Loucy (cell line): ENCODE measurements around the gene CFAP20.

Source experiments
- H2AFZ ChIP-seq: fragments of 200-600 bp; sonication (generic); 2 replicates; pipeline ENCODE4 v1.6.0; 2016; ENCODE audit warnings: antibody characterized with exemption, mild to moderate bottlenecking, low read length, moderate library complexity
- H3F3A ChIP-seq: fragments of 200-600 bp; 2 replicates; pipeline ENCODE4 v1.6.0; 2016; ENCODE audit warnings: antibody characterized with exemption, low read depth, mild to moderate bottlenecking
- H3K27me3 ChIP-seq: fragments of 200-600 bp; sonication (generic); 2 replicates; pipeline ENCODE4 v1.6.1; 2014; ENCODE audit warnings: low read length, mild to moderate bottlenecking; ENCODE audit not compliant: insufficient read depth, poor library complexity, severe bottlenecking
- H3K36me3 ChIP-seq: fragments of 200-600 bp; sonication (generic); 2 replicates; pipeline ENCODE4 v1.6.1; 2016; ENCODE audit warnings: low read length; ENCODE audit not compliant: insufficient read depth
- H3K4me1 ChIP-seq: fragments of 200-600 bp; sonication (generic); 2 replicates; pipeline ENCODE4 v1.5.1; 2014; ENCODE audit warnings: low read length, mild to moderate bottlenecking; ENCODE audit not compliant: insufficient read depth, poor library complexity, severe bottlenecking
- H3K4me2 ChIP-seq: fragments of 200-600 bp; sonication (generic); 2 replicates; pipeline ENCODE4 v1.6.0; 2014; ENCODE audit warnings: antibody characterized with exemption, low read length, low read depth, mild to moderate bottlenecking; ENCODE audit not compliant: poor library complexity, severe bottlenecking
- H3K4me3 ChIP-seq: fragments of 200-600 bp; sonication (generic); 2 replicates; pipeline ENCODE4 v1.5.1; 2014; ENCODE audit warnings: low read length, mild to moderate bottlenecking, mixed read lengths; ENCODE audit not compliant: poor library complexity, severe bottlenecking
- H3K79me2 ChIP-seq: fragments of 200-600 bp; sonication (generic); 2 replicates; pipeline ENCODE4 v1.6.1; 2014; ENCODE audit warnings: low read length; ENCODE audit not compliant: insufficient read depth
- H3K9ac ChIP-seq: fragments of 200-600 bp; sonication (generic); 2 replicates; pipeline ENCODE4 v1.6.0; 2014; ENCODE audit warnings: mild to moderate bottlenecking, low read depth, low read length, moderate library complexity; ENCODE audit not compliant: poor library complexity, severe bottlenecking
- H3K9me2 ChIP-seq: fragments of 200-600 bp; sonication (generic); replicated peaks from 2 replicates; pipeline ENCODE4 v1.6.1; 2016; ENCODE audit warnings: low read depth, low read length, mixed read lengths
- H3K9me3 ChIP-seq: fragments of 200-600 bp; sonication (generic); 2 replicates; pipeline ENCODE4 v1.6.1; 2014; ENCODE audit warnings: mild to moderate bottlenecking, antibody characterized with exemption, low read length, low read depth; ENCODE audit not compliant: insufficient read depth
- H4K20me1 ChIP-seq: fragments of 200-600 bp; sonication (generic); 2 replicates; pipeline ENCODE4 v1.6.0; 2014; ENCODE audit warnings: antibody characterized with exemption, low read length, mild to moderate bottlenecking; ENCODE audit not compliant: insufficient read depth, poor library complexity, severe bottlenecking
- CTCF ChIP-seq: fragments of 200-600 bp; sonication (generic); conservative IDR thresholded peaks from 2 replicates; pipeline ENCODE4 v1.5.1; 2014; ENCODE audit warnings: mild to moderate bottlenecking, antibody characterized with exemption, low read length
- EZH2phosphoT487 ChIP-seq: fragments of 200-600 bp; IDR thresholded peaks from 2 replicates; pipeline ENCODE4 v1.6.1; 2018; ENCODE audit warnings: antibody characterized with exemption, mild to moderate bottlenecking, moderate library complexity, borderline replicate concordance

CFAP20 gene

DNA sequence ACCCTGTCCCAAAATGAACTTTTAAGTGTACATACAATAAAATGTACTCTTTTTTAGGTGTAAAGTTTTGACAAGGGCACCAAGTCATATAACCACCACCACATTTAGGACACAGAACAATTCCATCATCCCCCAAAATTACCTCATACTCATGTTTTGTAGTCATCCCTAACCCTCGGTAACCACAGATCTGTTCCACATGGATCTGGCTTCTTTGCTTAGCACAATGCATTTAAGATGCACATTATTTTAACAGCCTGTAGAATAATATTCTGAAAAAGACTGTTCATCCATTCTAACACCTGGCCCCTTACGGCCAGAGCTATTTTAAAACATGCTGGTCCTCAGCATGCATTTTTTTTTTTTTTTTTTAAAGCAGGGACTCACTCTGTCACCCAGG lies 25.2 kb upstream of the CFAP20 start:
- H3K79me2 ChIP-seq, result no peaks in the 10 kb centered on the region
- no peak for TF ChIP-seq CTCF
- no peak overlapping the region for H3K9ac ChIP-seq

GRCh38 chr16:58152246-58152868 lies 23.2 kb upstream of the CFAP20 start:
- TF ChIP-seq EZH2phosphoT487 (no peak), CTCF (no peak)
- no peaks in the 10 kb centered on the region for H3K27me3 ChIP-seq
- H3K4me1 ChIP-seq, result no peaks in the 10 kb centered on the region
- no peak overlapping the region for H2AFZ ChIP-seq
- no peaks in the 10 kb centered on the region for H3K9me3 ChIP-seq
- no peaks in the 10 kb centered on the region for H3K79me2 ChIP-seq
- H3K9ac ChIP-seq, result no peak overlapping the region
- H4K20me1 ChIP-seq, result no peaks in the 10 kb centered on the region
- no peaks in the 10 kb centered on the region for H3K9me2 ChIP-seq
- no peak overlapping the region for H3K4me2 ChIP-seq
- H3K4me3 ChIP-seq, result no peak overlapping the region
- H3F3A ChIP-seq, result no peaks in the 10 kb centered on the region
- H3K36me3 ChIP-seq, result no peaks in the 10 kb centered on the region

More for the DNA sequence above, 25.2 kb upstream of the CFAP20 start:
- H3K4me2 ChIP-seq, result no peak overlapping the region
- no peaks in the 10 kb centered on the region for H3K4me1 ChIP-seq
- H3K9me3 ChIP-seq, result no peaks in the 10 kb centered on the region
- peaks cover 4% of the 10 kb centered on the region; the same call in 1 of the 2 replicates for H3K36me3 ChIP-seq
- H3K4me3 ChIP-seq, result no peak overlapping the region
- no peaks in the 10 kb centered on the region for H4K20me1 ChIP-seq
- H3K9me2 ChIP-seq, result no peaks in the 10 kb centered on the region
- no peak overlapping the region for H2AFZ ChIP-seq
- no peaks in the 10 kb centered on the region for H3K27me3 ChIP-seq
- H3F3A ChIP-seq, result no peaks in the 10 kb centered on the region

- TF ChIP-seq CTCF (no peak), EZH2phosphoT487 (no peak)
These were observed 19.3 kb upstream of the CFAP20 start for GRCh38 chr16:58148526-58148925.

More at GRCh38 chr16:58148526-58148925, 19.3 kb upstream of the CFAP20 start:
- no peaks in the 10 kb centered on the region for H3K36me3 ChIP-seq
- no peaks in the 10 kb centered on the region for H3K4me1 ChIP-seq
- H4K20me1 ChIP-seq, result no peaks in the 10 kb centered on the region
- H3K9me3 ChIP-seq, result no peaks in the 10 kb centered on the region
- no peak overlapping the region for H3K9ac ChIP-seq
- H3F3A ChIP-seq, result no peaks in the 10 kb centered on the region
- no peaks in the 10 kb centered on the region for H3K9me2 ChIP-seq
- H2AFZ ChIP-seq, result no peak overlapping the region
- H3K4me3 ChIP-seq, result no peak overlapping the region
- H3K79me2 ChIP-seq, result no peaks in the 10 kb centered on the region
- no peaks in the 10 kb centered on the region for H3K27me3 ChIP-seq
- H3K4me2 ChIP-seq, result no peak overlapping the region
